PC-3 (cell line): Measurements from ENCODE around the gene SUGT1.

Experiments used
- CTCF ChIP-seq: fragments of 300-600 bp; sonication (generic); conservative IDR thresholded peaks from 2 replicates; pipeline ENCODE4 v1.5.1; 2017; ENCODE audit warnings: antibody characterized with exemption, low read depth, mild to moderate bottlenecking, low read length
- EZH2 ChIP-seq: fragments of 300-600 bp; sonication (generic); IDR thresholded peaks from one replicate; pipeline ENCODE4 v1.6.1; 2017; ENCODE audit warnings: antibody characterized with exemption, mild to moderate bottlenecking, low read length; ENCODE audit not compliant: unreplicated experiment

GRCh38 chr13:52734075-52734623, 81.5 kb downstream of the SUGT1 start:
- TF ChIP-seq CTCF, result no peak
- no peak for TF ChIP-seq EZH2
